Fibroblast of mammary gland (primary cell): Measurements from ENCODE around the gene ADRB1.

Experiments
- DNase-seq: peaks from one replicate; pipeline ENCODE4 v3.0.0-alpha.2; 2010; ENCODE audit warnings: low read depth
- H3K4me3 ChIP-seq: 2 replicates; pipeline ENCODE4 v1.5.1; 2011; ENCODE audit warnings: low read depth, mild to moderate bottlenecking, low read length, moderate library complexity; ENCODE audit not compliant: control insufficient read depth
- TF ChIP-seq, protein P1 (sequence below): conservative IDR thresholded peaks from 2 replicates; pipeline ENCODE4 v1.5.1; 2011; ENCODE audit warnings: low read depth, low read length, inconsistent platforms; ENCODE audit not compliant: control insufficient read depth, insufficient read depth

The ADRB1 gene

DNA sequence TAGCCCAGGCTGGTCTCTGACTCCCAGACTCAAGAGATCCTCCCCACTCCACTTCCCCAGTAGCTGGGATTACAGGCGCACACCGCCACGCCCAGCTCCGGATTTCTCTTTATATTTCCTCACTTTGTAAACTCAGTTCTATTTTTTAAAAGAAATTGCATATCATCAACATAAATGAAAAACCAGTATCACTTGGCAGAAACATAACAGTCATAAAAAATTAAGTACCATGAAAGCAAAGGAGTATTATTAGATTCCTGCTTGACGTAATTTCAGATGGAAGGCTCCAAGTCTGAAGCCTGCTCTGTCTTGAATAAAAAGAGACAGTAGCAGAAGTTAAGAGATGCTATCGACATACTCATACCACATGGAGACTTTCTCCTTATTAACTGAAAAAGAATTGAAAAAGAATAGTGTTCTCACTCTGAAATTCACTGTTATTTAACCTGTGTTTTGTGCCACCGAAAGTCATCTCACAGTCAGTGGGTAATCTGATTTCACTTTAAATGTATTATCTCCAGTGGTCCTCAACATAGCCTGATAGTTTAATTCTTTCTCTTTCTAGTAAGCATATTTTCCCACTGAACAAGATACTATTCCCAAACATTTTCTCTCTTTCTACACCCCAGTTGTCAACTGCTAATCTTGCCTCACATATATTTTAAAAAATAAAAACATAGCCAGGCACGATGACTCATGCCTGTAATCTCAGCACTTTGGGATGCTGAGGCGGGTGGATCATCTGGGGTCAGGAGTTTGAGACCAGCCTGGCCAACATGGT, 40.3 kb upstream of the ADRB1 start:
- H3K4me3 ChIP-seq: no peak overlapping the region
- TF ChIP-seq, protein P1, sequence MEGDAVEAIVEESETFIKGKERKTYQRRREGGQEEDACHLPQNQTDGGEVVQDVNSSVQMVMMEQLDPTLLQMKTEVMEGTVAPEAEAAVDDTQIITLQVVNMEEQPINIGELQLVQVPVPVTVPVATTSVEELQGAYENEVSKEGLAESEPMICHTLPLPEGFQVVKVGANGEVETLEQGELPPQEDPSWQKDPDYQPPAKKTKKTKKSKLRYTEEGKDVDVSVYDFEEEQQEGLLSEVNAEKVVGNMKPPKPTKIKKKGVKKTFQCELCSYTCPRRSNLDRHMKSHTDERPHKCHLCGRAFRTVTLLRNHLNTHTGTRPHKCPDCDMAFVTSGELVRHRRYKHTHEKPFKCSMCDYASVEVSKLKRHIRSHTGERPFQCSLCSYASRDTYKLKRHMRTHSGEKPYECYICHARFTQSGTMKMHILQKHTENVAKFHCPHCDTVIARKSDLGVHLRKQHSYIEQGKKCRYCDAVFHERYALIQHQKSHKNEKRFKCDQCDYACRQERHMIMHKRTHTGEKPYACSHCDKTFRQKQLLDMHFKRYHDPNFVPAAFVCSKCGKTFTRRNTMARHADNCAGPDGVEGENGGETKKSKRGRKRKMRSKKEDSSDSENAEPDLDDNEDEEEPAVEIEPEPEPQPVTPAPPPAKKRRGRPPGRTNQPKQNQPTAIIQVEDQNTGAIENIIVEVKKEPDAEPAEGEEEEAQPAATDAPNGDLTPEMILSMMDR: no peak
- DNase-seq: no peak

DNA sequence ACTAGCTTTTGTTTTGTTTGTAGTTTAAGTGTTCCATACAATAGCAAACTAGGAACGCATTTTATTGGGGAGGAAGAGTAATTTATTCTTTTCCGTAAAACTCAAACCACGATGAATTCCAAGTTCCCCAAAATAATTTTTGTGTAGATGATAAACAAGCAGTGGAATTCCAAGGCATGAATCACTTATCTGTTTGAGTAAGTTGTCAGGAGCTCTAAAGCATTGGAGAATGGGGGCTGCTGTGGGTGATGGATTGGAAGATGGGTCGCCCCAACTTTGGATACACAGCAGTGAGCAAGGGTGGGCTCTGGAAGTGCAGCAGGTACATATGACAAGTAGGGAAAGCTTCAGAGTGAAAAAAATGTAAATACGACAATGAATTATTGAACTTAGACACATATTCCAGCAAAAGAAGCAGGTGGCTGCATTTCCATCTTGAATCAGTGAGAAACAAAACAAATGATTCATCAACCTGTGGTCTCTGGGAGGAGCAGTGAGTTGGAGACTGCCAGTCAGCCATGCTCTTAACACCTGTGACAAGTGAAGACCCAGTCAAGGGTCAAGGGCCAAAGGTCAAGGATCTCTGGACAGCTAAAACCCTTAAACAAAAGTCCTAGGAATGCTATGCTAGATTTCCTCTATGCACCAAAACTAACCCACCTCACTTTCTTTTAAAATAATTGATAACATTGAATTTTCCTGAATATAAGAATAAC, 34.2 kb upstream of the ADRB1 start:
- H3K4me3 ChIP-seq: no peak overlapping the region
- no peak for DNase-seq
- TF ChIP-seq, protein P1: no peak

DNA sequence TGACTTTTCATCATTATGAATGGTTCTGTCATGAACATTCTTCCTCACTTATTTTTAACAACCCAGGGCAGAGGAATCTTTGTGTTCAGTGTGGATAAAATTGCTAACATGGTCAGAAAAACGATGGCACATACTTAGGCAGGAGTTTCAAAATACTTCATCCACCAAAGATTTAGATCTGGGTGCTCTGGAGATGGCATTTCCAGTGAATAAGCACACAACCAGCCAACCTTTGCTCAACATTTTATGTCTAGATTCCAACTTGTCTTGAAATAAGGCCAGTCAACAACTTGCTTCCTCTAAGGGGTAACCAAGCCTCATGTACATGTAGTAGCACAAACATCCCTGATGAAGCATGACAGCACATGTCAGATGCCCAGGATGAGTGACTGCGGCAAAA, 33.4 kb upstream of the ADRB1 start:
- TF ChIP-seq, protein P1: no peak
- no peak for DNase-seq
- H3K4me3 ChIP-seq: no peak overlapping the region

DNA sequence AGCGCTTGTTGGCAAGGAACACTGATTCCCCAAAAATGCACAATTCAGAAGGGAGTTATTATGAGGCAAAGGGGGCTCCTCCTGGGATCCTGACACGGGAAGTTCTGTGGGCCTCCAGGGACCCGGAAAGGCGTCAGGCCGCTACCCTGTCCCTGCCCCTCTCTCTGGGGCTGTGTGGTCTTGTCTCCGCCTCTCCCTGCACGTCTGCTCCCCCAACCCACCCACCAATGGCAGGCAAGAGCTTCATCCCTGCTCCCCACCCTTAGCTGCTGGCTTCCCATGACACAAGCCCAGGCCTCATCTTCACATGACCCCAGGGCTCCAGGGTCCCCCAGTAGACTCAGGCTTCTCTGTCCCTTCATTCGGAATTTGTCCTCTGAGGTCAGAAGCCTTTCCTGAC, 31.0 kb upstream of the ADRB1 start:
- no peak overlapping the region for H3K4me3 ChIP-seq
- TF ChIP-seq, protein P1: no peak
- no peak for DNase-seq

DNA sequence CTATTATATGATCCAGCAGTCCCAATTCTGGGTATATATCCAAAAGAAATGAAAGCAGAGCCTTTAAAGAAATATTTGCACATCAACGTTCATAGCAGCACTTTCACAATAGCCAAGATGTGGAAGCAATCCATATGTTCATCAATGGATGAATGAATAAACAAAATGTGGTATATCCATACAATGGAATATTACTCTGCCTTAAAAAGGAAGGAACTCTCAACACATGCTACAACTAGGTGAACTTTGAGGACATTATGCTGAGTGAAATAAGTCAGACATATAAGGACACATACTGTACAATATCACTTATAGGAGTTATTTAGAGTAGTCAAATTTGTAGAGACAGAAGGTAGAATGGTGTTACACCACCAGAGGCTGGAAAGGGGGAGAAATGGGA, 28.0 kb upstream of the ADRB1 start:
- no peak overlapping the region for H3K4me3 ChIP-seq
- TF ChIP-seq, protein P1: no peak
- no peak for DNase-seq

DNA sequence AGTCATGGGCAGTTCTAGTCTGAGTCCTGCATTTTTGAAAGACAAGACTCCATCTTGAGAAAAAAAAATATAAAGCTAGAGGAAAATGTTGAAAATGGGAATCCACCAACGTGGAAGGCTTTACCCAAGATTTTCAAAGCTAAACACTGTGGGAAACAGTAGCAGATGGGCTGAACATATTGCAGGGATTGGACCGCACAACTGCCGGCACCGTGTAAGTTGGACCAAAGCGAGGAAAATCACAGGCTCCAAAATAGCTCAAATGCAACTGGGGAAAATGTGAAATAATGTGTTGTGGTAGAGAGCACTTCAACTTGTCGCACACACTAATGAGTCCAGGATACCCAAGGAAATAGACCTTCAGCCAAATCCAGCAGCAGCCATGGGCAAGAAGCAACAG, 26.4 kb upstream of the ADRB1 start:
- TF ChIP-seq, protein P1: no peak
- DNase-seq: no peak

DNA sequence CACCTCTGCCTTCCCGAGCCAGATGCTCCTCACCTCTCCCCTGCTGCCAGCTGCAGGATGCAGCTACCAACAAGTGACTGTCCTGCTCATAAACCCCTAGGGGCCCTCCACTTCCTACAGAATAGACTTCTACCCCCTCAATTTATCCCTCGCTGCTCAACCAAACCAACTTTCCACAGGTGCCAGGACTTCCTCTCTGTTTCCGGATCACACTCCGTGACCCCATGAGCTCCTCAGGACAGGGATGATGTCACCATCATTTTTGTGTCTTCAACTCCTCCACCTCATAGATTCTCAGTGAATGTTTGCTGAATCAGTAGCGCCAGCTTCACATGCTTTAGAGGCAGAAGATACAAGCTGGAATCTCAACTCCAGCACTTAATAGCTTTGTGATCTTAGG, 25.8 kb upstream of the ADRB1 start:
- no peak for DNase-seq
- H3K4me3 ChIP-seq: no peak overlapping the region
- TF ChIP-seq, protein P1: no peak

More for the DNA sequence above, 26.4 kb upstream of the ADRB1 start:
- H3K4me3 ChIP-seq: no peak overlapping the region
